GM10248 (cell line): ENCODE results near the gene CHAT.

Source experiments
- CTCF ChIA-PET: fragments of 300-600 bp; sonication (Branson Sonifier 250); formaldehyde crosslinking; extraction: SDS; loops from one replicate; lab custom pipeline; 2021; ENCODE audit warnings: antibody characterized with exemption; lab: Yijun Ruan, JAX
- POLR2A ChIA-PET: fragments of 350-650 bp; sonication (Branson Sonifier 250); formaldehyde crosslinking; extraction: SDS; loops from one replicate; lab custom pipeline; 2020; ENCODE audit warnings: antibody characterized with exemption; lab: Yijun Ruan, JAX
- DNase-seq: peaks from one replicate; pipeline ENCODE4 v3.0.0; 2012; ENCODE audit errors: extremely low spot score
- CTCF ChIP-seq: IDR thresholded peaks from 2 replicates; pipeline ENCODE4 v1.5.1; 2012; ENCODE audit warnings: mild to moderate bottlenecking, low read depth; ENCODE audit errors: extremely low read depth, missing control alignments, control extremely low read depth

The CHAT gene

GRCh38 chr10:49595713-49596492 lies 17.9 kb upstream of the CHAT start:
- DNase-seq = no peak
- no peak for TF ChIP-seq CTCF
- CTCF ChIA-PET = interaction anchor here (0.8 to 4.4 kb wide), 17 partner anchors 10 to 697 kb away, joined by 3 to 32 read pairs (median 4); no protein-coding TSS in a partner anchor
- POLR2A ChIA-PET = no interaction called here

- DNase-seq = peak; percentile 8
- TF ChIP-seq CTCF = no peak
- CTCF ChIA-PET = interaction anchor here (0.9 to 4.4 kb wide), 6 partner anchors 10 to 679 kb away, joined by 3 to 25 read pairs (median 12); no protein-coding TSS in a partner anchor
- POLR2A ChIA-PET = no interaction called here
Measured at GRCh38 chr10:49596493-49596809, 17.4 kb upstream of the CHAT start.

GRCh38 chr10:49596836-49597235 lies 17.0 kb upstream of the CHAT start:
- ChIA-PET POLR2A (no interaction called here), CTCF (interaction anchor here (0.9 to 3.0 kb wide), 2 partner anchors 55 to 679 kb away, joined by 3 to 22 read pairs; no protein-coding TSS in a partner anchor)
- no peak for TF ChIP-seq CTCF
- DNase-seq = peak; percentile 3

GRCh38 chr10:49597426-49598163 lies 16.2 kb upstream of the CHAT start:
- ChIA-PET CTCF (no interaction called here), POLR2A (no interaction called here)
- DNase-seq = peak; percentile 8
- no peak for TF ChIP-seq CTCF

GRCh38 chr10:49598164-49598856 lies 15.5 kb upstream of the CHAT start:
- POLR2A ChIA-PET = no interaction called here
- DNase-seq = peak; percentile 8
- CTCF ChIA-PET = interaction anchor here (1.0 to 1.3 kb wide), 2 partner anchors 9 to 626 kb away, joined by 3 to 5 read pairs; no protein-coding TSS in a partner anchor
- no peak for TF ChIP-seq CTCF

GRCh38 chr10:49598986-49599385 lies 14.9 kb upstream of the CHAT start:
- CTCF ChIA-PET = interaction anchor here (1.0 to 1.6 kb wide), 3 partner anchors 8 to 626 kb away, joined by 3 to 5 read pairs (median 4); no protein-coding TSS in a partner anchor
- no peak for TF ChIP-seq CTCF
- DNase-seq = peak; percentile 1
- POLR2A ChIA-PET = no interaction called here
